Measurements from ENCODE around the gene COPA.
"Not testable (repeated sequence)": the region's sequence is repeated elsewhere in the genome, so short reads cannot be mapped to it uniquely, and the experiment has no call there.

Gene COPA

DNA sequence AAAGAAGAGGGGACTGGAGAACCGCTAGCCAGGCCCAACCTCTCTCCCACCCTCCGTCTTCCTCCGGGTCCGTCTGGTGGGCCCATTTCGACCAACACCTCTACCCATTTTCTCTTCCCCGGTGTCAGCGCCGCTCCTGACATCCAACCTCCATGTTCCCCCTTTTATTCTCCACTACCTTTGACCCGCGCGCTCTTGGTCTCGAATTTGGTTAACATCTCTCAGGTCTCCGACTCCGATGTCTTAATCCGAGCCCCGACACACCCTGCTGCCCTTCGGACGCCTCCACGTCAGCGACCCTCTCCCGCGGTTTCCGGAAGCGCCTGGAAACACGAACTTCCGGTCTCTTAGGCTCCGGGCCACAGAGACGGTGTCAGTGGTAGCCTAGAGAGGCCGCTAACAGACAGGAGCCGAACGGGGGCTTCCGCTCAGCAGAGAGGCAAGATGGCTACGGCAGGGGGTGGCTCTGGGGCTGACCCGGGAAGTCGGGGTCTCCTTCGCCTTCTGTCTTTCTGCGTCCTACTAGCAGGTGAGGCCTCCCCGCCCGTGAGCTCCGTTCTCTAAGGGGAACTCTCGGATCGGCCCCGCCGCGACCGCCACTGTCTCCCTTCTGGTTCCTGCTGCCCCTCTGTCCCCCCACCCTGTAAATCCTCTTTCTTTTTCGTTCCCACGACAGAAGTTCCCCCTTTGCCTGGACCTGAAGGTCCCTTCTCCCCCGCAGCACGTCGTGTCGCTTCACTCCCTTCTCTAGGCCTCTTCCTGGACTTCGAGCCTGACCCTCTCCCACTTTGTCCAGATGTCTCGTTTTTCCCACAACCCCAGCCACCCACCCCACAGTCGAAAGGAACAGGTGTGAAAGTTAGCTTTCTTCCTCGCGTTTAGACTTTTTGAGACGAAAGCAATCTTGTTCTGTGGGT is at the start of gene COPA, which contains the start of gene NCSTN:
Gene COPA (minus strand): TSS at position 298 of the 917 bp plus-strand sequence. CDS start 80 bp downstream, at position 218.
Gene NCSTN (plus strand): TSS at position 431 of the 917 bp plus-strand sequence. CDS start 14 bp downstream, at position 445.
- DNase-seq, result peak; percentile 91 to 97

DNA sequence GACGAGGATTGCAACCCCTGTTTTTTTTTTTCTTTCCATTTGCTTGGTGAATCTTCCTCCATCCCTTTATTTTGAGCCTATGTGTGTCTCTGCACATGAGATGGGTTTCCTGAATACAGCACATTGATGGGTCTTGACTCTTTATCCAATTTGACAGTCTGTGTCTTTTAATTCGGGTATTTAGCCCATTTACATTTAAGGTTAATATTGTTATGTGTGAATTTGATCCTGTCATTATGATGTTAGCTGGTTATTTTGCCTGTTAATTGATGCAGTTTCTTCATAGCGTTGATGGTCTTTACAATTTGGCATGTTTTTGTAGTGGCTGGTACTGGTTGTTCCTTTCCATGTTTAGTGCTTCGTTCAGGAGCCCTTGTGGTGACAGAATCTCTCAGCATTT is 45.4 kb upstream of the COPA start:
- not testable (repeated sequence) for DNase-seq

DNA sequence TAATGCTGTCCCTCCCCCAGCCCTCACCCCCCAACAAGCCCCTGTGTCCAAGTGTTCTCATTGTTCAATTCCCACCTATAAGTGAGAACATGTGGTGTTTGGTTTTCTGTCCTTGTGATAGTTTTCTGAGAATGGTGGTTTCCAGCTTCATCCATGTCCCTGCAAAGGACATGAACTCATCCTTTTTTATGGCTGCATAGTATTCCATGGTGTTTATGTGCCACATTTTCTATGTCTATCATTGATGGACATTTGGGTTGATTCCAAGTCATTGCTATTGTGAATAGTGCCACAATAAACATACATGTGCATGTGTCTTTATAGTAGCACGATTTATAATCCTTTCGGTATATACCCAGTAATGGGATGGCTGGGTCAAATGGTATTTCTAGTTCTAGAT is 41.8 kb upstream of the COPA start:
- DNase-seq, result not testable (repeated sequence)

DNA sequence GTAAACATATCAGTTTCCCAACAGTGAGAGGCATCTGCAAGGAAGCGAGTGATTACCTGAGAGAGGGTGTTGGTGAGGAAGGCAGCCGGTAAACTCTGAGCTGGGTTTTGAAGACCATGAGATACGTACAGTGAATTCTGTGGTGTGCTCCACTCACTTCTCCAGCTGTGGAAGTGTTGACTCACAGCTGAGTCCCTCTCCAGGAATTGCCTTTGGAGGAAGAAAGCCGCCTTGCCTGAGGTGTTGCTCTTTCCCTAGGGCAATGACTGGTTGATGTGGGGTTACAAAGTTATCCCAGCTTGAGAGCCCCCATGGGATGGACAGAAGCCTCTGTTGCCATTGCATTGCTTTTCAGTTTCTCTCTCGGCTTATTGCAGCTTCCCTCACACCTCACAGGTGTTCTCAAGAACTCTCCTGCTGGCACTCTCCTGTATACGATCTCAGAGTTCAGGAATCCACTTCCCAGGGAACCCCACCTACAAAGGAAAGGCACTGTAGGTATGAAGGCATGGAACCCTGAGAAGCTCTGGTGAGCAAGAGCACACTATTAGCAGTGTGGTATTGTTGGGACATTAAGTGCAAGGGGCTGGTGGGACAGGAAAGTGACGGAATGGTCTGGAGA is 34.6 kb upstream of the COPA start:
- no peak for DNase-seq

DNA sequence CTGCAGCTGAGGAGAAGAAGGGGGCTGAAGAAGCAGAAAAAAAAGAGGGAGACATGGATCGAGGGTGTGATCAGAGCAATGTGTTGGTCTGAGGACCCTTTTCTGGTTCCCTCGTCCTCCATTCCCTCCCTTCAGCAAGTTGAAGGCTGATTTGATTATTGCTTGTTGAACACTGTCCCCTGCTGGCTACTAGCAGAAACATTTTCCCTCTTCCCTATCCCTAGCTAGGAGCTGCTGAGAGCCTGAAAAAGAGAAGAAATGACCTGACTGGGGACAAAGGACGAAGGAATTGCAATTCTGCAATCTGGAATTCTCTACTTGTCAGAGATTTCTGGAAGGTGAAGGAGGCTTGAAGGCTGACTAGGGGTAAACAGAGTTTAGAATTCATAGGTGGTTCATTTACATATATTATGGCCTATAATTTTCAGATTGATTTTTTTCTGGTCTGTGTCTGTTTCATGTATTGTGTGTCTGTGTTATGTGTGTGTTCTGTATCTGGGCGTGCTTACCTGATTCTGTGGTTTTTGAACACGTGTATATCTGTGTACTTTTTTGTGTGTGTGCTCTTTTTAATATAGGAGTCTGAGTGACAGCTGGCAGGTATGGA is 33.6 kb upstream of the COPA start:
- peak; percentile 74 to 81 for DNase-seq

DNA sequence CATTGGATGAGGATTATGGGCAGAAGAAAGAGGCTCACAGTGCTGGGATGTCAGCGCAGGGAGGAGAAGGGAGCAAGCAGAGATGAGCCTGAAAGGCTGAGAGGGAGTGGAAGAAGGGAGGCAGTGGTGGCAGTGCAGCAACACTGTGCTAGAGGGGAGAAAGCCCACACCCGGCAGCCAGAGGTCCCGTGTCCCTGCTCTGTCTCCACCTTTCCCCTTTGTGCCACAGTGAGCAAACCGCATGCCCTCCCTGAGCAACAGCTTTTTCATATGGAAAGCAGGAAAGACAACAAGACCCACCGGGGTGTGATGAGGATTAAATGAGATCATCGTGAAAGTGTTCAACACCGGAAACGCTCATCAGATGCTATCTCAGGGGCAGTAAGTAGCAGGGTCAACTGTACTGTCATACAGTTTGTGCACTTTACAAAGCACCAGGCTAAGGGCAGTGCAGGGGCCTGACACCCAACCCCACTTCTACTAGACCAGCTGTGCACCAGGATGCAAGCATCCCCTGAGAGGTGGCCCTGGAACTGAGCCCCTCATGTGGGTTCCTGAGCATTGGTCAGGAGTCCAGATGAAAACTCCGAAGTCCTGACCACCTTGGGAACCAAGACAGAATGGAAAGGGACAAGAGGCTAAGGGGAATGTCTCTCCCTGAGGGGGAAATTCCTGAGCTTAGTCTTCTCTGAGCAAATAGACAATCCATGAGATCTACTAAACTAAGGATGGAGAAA is 32.9 kb upstream of the COPA start:
- DNase-seq, result no peak

DNA sequence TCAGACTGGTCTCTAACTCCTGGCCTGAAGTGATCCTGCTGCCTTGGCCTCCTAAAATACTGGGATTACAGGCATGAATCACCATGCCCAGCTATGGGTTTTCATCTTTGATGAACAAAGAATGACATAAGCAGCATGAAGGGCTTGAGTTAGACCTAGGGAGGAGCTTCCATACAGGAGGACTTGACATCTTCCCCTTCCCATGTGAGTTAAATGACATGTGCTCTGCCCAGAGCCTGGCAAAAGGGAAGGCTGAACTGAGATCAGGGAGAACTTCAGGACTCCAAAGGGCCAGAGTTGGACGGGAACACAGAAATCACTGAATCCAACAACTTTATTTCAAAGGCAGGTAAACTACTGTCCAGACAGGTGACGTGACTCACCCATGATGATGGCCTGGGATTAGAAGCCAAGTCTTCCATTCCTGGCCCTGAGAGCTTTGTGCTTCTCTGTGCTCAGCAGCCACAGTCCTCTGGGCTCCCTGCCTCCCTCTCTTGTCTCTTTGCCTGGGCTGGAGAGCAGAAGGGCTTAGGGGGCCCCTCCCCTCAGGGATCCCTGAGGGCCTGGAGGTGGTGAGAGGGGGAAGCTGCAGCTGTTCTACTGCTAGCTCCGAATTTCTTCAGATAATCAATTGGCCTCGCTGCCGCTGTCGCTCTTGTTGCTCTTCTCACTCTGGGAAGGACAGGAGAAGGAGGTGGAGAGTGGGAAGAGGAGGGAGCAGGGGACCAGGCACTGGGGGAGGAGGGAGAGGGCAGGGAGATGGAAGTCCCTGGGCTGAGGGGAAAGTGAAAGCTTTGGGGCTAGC is 31.5 kb upstream of the COPA start:
- no peak for DNase-seq

DNA sequence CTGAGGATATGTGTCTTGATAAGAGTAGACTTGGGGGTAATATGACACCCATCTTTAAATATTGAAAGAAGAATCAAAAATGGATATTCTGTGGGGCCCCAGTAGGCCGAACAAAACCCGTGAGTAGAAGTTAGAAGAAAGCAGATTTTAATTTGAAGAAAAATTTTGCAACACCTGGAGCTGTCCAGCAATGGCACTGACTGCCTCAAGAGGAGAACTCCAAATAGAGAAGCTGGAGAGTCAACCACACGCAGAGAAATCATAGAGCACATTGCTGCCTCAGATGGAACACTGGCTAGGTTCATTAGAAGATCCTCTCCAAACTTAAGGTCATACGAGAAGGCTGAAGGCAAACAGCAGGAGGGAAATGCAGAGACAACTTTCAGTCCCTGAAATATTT is 30.6 kb upstream of the COPA start:
- DNase-seq, result no peak

DNA sequence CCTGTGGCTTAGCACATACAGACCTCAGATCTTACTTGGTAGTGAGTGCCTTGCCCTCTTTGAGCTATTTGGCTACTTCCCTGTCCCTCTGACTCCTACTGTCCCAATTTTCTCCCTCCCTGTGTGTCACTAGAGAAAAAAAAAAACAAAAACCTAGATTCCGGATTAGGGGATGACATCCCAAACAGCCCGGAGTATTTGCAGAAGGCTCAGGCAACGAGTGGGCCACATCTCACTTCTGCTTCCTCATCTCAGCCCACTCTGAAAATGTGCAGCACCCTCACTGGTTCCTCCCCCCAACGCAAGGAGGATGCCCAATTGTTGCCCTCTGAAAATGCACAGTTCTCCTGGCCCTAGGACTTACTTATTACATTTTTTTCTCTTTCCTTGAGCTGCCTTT is 28.7 kb upstream of the COPA start:
- no peak for DNase-seq

DNA sequence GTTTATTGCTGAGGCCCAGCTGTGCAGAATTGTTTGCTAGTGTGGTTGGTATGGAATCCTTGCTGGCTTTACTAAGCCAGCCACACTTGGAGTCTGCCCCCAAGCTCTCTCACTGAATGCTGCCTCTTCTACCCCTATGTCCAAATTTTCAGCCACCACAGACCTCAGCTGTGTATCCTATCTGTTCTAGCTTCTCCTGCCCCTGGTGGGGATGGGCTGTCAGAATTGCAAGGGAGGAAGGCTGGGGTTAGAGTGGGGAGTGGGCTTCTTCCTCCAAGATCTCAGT is 28.2 kb upstream of the COPA start:
- no peak for DNase-seq

DNA sequence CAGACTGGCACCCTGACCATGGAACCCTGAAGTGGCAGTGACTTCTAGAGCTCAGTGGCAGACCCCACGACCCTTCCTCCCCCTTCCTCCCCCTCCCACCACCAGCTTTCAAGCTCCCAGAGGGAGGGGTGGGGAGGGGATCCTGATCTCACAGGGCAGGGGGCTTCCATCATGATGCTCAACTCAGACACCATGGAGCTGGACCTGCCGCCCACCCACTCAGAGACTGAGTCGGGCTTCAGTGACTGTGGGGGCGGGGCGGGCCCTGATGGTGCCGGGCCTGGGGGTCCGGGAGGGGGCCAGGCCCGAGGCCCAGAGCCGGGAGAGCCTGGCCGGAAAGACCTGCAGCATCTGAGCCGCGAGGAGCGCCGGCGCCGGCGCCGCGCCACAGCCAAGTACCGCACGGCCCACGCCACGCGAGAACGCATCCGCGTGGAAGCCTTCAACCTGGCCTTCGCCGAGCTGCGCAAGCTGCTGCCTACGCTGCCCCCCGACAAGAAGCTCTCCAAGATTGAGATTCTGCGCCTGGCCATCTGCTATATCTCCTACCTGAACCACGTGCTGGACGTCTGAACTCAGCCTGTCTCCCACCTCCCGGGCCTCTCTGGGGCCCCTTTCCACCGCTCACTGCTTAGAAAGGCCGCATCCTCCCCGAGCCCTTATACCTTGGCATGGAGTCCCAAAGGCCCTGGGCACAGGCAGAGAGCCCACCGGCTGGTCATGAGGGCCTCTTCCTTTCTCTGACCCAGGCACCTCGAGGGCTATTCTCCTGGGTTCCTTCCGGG is 27.7 kb upstream of the COPA start:
- no peak for DNase-seq

DNA sequence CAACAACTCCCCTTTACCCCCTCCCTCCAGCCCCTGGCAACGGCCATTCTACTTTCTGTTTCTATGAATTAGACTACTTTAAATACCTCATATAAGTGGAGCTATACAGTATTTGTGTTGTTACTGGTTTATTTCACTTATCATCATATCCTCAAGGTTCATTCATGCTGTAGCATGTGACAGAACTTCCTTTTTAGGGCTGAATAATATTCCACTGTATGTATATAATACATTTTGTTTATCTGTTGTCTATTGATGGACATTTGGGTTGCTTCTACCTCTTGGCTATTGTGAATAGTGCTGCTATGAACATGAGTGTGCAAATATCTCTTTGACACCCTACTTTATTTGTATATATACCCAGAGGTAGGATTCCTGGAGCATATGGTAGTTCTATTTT is 26.0 kb upstream of the COPA start:
- no peak for DNase-seq

DNA sequence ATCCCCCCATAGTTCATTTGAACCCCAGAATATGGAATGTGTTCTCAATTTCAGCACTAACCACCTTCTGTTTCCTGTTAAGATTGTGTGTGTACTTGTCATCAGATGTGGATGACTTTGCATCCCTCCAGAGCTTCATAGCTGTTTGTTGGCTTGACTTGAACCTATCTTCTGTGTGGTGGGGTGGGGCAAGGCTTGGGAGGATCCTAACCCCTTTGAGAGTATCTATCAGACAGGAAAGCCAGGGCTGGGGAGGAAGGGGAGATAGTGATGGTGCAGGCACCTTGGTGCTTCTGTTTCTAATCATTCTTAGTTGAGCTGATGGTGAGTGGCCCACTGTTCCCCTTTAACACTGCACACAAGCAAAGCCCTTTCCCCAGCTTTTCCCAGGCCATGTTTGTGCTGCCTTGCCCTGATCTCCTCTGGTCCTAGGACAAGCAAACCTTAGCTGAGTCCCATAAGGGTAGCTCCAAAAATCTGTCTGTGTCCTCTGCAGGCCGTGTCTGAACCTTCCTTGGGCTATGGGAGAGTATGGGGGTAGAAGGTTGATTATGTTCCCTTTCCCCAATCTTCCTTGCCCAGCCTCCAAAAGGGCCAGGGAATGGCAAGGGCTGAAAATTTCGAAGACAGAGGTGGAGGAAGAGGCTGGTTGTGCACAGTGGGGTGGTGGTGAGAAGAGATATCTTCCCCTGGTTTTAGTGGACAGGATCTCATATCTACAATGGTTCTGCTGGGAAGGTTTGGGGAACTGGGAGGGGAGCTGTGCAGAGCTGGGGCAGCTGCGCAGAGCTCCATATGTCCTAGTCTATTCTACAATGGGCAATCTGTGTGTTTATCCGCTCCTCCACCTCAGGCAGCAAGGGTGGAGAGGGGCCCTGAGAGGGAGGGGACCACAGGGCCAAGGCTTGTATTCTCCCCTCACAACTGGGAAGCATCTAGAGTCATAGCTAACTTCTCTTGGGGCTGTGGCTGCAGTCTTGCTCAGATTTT is 25.2 kb upstream of the COPA start:
- DNase-seq, result no peak

DNA sequence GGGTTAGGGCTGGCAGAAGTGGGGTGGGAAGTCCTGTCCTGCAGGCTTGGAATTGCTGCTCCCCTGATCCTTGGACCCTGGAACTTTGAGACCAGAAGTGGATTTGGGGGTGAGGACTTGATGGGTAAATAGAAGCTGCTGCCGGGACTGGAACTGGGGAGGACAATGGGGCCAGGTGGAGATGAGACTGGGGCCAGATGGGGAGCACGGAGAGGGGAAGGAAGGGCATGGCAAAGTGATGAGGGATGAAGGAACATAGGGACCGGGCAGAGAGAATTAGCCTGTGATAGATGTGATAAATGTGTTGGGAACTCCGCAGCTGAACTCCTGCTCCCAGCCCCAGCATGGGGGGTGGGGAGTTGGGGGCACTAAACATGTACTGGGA is 24.5 kb upstream of the COPA start:
- DNase-seq, result no peak

DNA sequence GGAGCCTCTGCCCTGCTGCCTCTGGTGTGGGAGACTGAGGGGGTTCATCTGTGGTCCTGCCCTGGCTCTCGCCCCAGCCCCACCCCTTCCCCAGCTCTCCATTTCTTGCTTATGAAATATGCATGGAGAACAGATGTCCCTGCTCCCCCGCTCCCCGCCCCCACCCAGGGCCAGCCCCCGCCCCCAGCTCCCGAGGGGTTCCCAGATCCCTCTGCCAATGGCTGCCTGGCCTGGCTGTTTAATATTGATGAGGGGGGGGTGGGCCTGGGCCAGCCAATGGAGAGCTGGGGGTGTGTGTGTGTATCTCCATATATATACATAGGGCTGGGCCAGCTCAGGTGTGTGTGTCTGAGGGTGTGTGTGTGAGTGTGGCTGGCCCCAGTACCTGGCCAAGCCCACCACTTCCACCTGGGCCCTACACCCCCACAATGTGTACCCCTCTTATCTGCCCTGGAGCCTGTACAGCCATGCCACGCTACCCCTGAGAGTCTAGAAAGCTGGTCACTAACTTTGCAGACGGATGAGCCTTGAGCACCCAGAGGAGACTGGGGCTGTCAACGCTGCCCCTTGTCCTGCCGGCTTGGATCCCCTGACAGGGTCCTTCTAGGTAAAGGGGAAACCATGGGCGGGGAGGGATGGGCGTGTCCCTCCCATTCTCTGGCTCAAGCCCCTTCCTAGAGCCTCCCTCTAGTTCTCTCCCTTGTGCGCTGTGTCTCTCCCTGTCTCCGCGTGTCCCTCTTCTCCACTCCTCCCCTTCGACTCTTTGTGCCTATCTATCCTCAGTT is 23.9 kb upstream of the COPA start, which contains the start of gene NHLH1:
Gene NHLH1 (plus strand): TSS at position 341 of the 785 bp plus-strand sequence. CDS start 3,661 bp downstream, outside the sequence.
- DNase-seq, result no peak

DNA sequence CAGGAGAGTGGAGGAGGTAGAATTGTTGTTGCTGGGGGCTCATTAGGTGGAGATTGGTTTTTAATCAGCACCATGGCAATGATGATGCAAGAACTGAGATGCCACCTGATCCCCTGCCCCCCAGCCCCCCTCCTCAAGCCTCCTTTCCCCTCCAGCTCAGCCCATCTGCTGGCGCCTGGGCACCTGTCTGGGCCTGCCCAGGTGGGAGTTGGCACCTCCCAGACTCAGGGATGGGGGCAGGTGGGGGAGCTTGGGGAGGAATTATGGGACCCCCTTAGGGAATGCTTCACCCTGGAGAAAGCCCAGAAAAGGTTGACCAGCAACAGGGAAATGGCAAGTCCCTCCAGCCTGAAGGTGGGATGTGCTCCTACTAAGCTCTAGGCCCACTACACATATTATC is 22.3 kb upstream of the COPA start:
- no peak for DNase-seq

DNA sequence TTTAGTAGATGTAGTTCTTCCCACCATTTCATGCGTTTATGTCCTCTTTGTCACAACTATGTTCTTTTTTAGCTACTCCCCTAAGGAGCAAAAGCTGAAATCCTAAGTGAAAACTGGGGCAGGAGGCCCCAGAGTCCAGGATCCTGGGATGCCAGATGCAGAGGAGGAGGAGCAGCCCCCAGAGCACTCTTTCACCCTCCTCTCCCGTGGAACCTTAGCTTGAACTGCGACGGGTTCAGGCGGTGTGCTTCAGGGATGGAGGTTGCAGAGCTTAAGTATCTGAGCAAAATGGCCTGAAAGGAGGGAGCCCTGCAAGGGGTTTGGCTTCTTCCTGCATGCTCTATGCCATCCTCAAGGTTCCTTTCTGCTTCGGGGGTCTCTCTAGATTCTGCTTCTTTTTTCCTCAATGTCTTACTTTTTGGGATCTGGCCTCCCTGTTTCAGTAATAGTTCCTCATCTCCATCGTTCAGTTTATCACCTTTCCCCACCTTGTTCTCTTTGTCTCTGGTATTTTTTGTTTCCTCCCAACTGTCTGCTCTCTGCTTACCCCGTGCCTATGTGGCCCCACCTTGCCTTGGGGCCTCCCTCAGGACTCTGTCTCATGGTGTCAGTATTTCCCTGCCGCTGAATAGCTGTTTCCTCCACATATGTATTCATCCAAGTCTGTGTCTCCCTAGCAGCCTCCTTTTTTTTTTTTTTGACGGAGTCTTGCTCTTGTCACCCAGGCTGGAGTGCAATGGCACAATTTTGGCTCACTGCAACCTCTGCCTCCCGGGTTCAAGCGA is 21.1 kb upstream of the COPA start:
- no peak for DNase-seq

DNA sequence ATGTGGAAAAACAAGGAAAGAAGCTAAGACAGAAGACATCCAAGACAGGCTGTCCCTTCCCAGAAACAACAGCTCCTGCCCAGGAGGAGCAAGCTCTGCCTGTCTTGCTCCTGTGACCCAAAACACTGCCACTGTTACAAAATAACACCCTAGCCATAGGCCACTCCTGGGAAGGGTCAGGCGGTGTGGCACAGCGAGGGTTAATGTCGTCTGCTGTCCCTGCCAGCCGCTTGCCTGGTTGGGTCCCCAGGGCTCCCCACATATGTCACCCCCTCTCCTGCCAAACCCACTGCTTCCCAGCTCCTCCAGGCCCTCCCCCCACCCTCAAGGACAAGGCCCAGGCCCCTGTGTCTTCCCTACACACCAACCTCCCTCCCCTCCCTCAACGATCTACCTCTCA is 20.0 kb upstream of the COPA start:
- no peak for DNase-seq

Measured in NCI-H187 (cell line).